Spleen (tissue), 11 donors: ENCODE results near the gene SAYSD1. TPM values are rescaled to one million over a fixed set of nuclear protein-coding genes. Genes with fewer than 3 reads are reported as not detected.

ENCODE experiments used
- DNase-seq: peaks from one replicate; pipeline ENCODE4 v3.0.0-alpha.2; 2020
- H3K27ac ChIP-seq, 8 donors: fragments of 200-600 bp; sonication (generic) in 7 of 8; 1 replicate in 4 of 8; 2 replicates in 4 of 8; pipeline versions ENCODE4 v1.5.0 to v1.8.0; 2016 to 2021; ENCODE audit warnings: inconsistent platforms in 4 of 8, mild to moderate bottlenecking in 4 of 8, moderate library complexity in 1 of 8
- H3K27me3 ChIP-seq, 7 donors: fragments of 200-600 bp; sonication (generic) in 6 of 7; replicated peaks in 1 of 7; 1 replicate in 4 of 7; 2 replicates in 3 of 7; pipeline versions ENCODE4 v1.5.0 to v1.8.0; 2016 to 2021; ENCODE audit warnings: inconsistent platforms in 3 of 7, mild to moderate bottlenecking in 1 of 7
- H3K36me3 ChIP-seq, 6 donors: fragments of 200-600 bp; sonication (generic) in 5 of 6; 1 replicate in 4 of 6; 2 replicates in 2 of 6; pipeline versions ENCODE4 v1.5.0 to v1.8.0; 2016 to 2021; ENCODE audit warnings: inconsistent platforms in 2 of 6
- H3K4me1 ChIP-seq, 6 donors: fragments of 200-600 bp; sonication (generic) in 5 of 6; 1 replicate in 3 of 6; 2 replicates in 3 of 6; pipeline versions ENCODE4 v1.5.0 to v1.8.0; 2016 to 2021; ENCODE audit warnings: inconsistent platforms in 3 of 6
- H3K4me3 ChIP-seq, 8 donors: fragments of 200-600 bp; sonication (generic) in 7 of 8; 1 replicate in 4 of 8; 2 replicates in 4 of 8; pipeline versions ENCODE4 v1.5.0 to v1.8.0; 2016 to 2021; ENCODE audit warnings: inconsistent platforms in 4 of 8, mild to moderate bottlenecking in 4 of 8, moderate library complexity in 2 of 8
- H3K9me3 ChIP-seq, 8 donors: fragments of 200-600 bp; sonication (generic) in 7 of 8; 1 replicate in 4 of 8; 2 replicates in 4 of 8; pipeline versions ENCODE4 v1.5.0 to v1.8.0; 2016 to 2021; ENCODE audit warnings: inconsistent platforms in 4 of 8
- CTCF ChIP-seq, 11 experiments: fragments of 200-600 bp in 7 of 11; fragments of 450-650 bp in 4 of 11; sonication (generic) in 4 of 11; IDR thresholded peaks in 8 of 11; conservative IDR thresholded peaks in 3 of 11; 1 replicate in 7 of 11; 2 replicates in 4 of 11; pipeline versions ENCODE4 v1.4.0 to v1.8.0; 2016 to 2021; ENCODE audit warnings: antibody characterized with exemption in 11 of 11, inconsistent platforms in 4 of 11, mild to moderate bottlenecking in 1 of 11
- POLR2A ChIP-seq, 3 donors: fragments of 450-650 bp; IDR thresholded peaks; one replicate each; pipeline ENCODE4 v1.5.1; 2017; ENCODE audit warnings: antibody characterized with exemption in 3 of 3, mild to moderate bottlenecking in 1 of 3
- POLR2AphosphoS5 ChIP-seq, 3 donors: sonication (generic); formaldehyde crosslinking; IDR thresholded peaks; one replicate each; pipeline ENCODE4 v1.5.1; 2017; ENCODE audit warnings: antibody characterized with exemption in 3 of 3
- WGBS, 5 donors: extraction: QIAGEN DNeasy Blood & Tissue Kit in 3 of 5; methylation state at CpG; one replicate each; pipeline versions ENCODE4 v1.1.5 to v1.1.7; 2013 to 2018; 5-methylcytosine and 5-hydroxymethylcytosine counted together
- intact Hi-C: fragments of 100-400 bp; cut with DNase I; formaldehyde crosslinking; loops from one replicate; pipeline ENCODE4 v1.15.0; 2023; ENCODE audit warnings: low total_unique reads
- polyA plus RNA-seq, 3 donors: library from polyadenylated mRNA; stranded (reverse); fragments of 200-250 nt; gene quantifications; one replicate each; pipeline ENCODE4 v1.2.1, GENCODE V29; 2013
- total RNA-seq, 7 donors: library from RNA; depleted of rRNA in 3 of 7; stranded (reverse); fragments of >200 nt in 3 of 7; fragmentation: NEBNext Ultra II Directional in 4 of 7; extraction: Animal tissue kit (Norgen Biotek cat#: 25700) in 4 of 7; gene quantifications; one replicate each; pipeline versions ENCODE4 v1.1.0 to v1.2.1, GENCODE V29; 2016 to 2021
- donor health status: healthy with polysubstance abuse.
- donor health status: DM: no; HTN: no; CAD: no; lungs with moderate emphysema.
- donor health status: DM: no; HTN: no; CAD: no.
- donor health status: Bipolar disorder and iron deficiency.
- donor health status: healthy.
- donor health status: DM: no; HTN: no; CAD: no.
- donor health status: DM: yes; HTN: yes; CAD: no.

The SAYSD1 gene
- total and polyA plus RNA-seq, 10 donors, result 8.1 to 14.2 (median 13.2) TPM

GRCh38 chr6:39055661-39056060 lies 59.3 kb downstream of the SAYSD1 start:
- Histone ChIP-seq H3K27ac (no peak overlapping the region), H3K9me3 (no peaks in the 10 kb centered on the region), H3K4me3 (no peak overlapping the region), H3K36me3 (no peaks in the 10 kb centered on the region), H3K4me1 (peaks cover 0 to 4% (median 0%) of the 10 kb centered on the region in 6 donors), H3K27me3 (peaks cover 0 to 47% (median 0%) of the 10 kb centered on the region in 7 donors)
- TF ChIP-seq POLR2AphosphoS5 (IDR thresholded peaks at IDR 0.05) (no peak), POLR2A (IDR thresholded peaks at IDR 0.05) (no peak), CTCF (IDR thresholded peaks at IDR 0.05 in 8 of 11, conservative IDR thresholded peaks at IDR 0.05 in 3 of 11) (no peak)
- intact Hi-C loops, result no loop called here
- peak; percentile 28 for DNase-seq
- 78 to 88% (median 85%) methylated on average over 7 of the region's 7 CpGs for WGBS, 5 donors

GRCh38 chr6:39054577-39055142 lies 60.3 kb downstream of the SAYSD1 start:
- peak; percentile 33 for DNase-seq
- TF ChIP-seq POLR2A (IDR thresholded peaks at IDR 0.05) (no peak), POLR2AphosphoS5 (IDR thresholded peaks at IDR 0.05) (no peak), CTCF (IDR thresholded peaks at IDR 0.05 in 8 of 11, conservative IDR thresholded peaks at IDR 0.05 in 3 of 11) (no peak)

More at GRCh38 chr6:39054577-39055142, 60.3 kb downstream of the SAYSD1 start:
- Histone ChIP-seq H3K27ac (no peak overlapping the region), H3K4me1 (peaks cover 0 to 4% (median 0%) of the 10 kb centered on the region in 6 donors), H3K36me3 (no peaks in the 10 kb centered on the region), H3K4me3 (no peak overlapping the region), H3K9me3 (no peaks in the 10 kb centered on the region), H3K27me3 (peaks cover 0 to 45% (median 5%) of the 10 kb centered on the region in 7 donors)
- intact Hi-C loops, result no loop called here
- 76 to 87% (median 82%) methylated on average over 9 of the region's 9 CpGs for WGBS, 5 donors

Other genes with a start within 250 kb of the SAYSD1 start
- under 1 TPM in 1 of 7 donors, not detected in 6; 0.11 TPM for gene GLP1R, start 66.4 kb downstream of the SAYSD1 start, total RNA-seq
- not detected for gene GLP1R, start 66.4 kb downstream of the SAYSD1 start, polyA plus RNA-seq
- gene KCNK5, start 114.3 kb upstream of the SAYSD1 start, total RNA-seq, result 1 to 10 TPM; 1.5 to 5.9 (median 4.2) TPM
- gene KCNK5, start 114.3 kb upstream of the SAYSD1 start, polyA plus RNA-seq, result 1 to 10 TPM in 1 of 3 donors, under 1 TPM in 2; 0.52 to 1.6 (median 0.96) TPM
- under 1 TPM in 5 of 7 donors, not detected in 2; 0.42 to 0.98 (median 0.54) TPM for gene KCNK17, start 199.2 kb upstream of the SAYSD1 start, total RNA-seq
- gene KCNK17, start 199.2 kb upstream of the SAYSD1 start, polyA plus RNA-seq, result under 1 TPM; 0.16 to 0.43 (median 0.36) TPM
- gene KCNK16, start 207.5 kb upstream of the SAYSD1 start, total RNA-seq, result not detected
- not detected for gene KCNK16, start 207.5 kb upstream of the SAYSD1 start, polyA plus RNA-seq